ENCODE data around the gene C1QTNF6. TPM values are rescaled to one million over a fixed set of nuclear protein-coding genes. Genes with fewer than 3 reads are reported as not detected.

The C1QTNF6 gene
- total RNA-seq, 1 donor from 2014 or later = 5.3 TPM

DNA sequence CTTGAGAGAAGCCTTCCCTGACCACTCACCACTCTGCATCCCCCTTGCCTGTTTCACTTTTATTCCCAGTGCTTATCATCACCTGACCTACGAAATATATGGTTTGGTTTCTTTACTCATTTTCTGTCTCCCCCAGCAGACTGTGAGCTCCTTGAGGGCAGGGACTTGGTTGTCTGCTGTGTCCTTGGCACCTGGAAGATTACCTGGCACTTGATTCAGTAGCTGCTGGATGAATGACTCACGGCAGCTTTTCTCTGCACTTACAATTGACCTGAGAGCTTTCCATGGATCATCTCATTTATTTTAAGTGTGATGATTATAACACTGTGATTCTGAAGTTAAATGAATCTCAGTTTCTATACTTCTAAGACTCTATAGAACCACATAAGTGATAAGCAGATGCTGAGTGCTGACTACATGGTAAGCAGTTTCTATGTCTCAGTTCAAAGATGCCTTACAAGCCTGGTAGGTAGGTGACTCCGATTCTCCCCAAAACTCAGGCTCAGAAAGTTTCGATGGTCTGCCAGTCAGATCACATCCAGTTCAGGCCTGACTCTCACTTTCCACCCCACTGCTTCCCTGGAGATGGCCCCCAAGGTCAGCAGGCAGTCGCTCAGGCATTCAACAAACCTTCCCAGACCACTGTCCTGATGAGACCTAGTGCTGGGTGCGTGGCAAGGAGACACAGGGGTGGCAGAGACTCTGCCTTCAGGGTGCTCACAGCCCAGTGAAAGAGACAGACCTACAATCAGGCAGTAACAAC, 50.0 kb downstream of the C1QTNF6 start:
- Histone ChIP-seq H3K36me3 (no peaks in the 10 kb centered on the region), H3K4me3 (no peak overlapping the region), H3K4me1 (no peaks in the 10 kb centered on the region), H3K27me3 (ENCODE audit: low read depth) (no peaks in the 10 kb centered on the region), H3K27ac (no peak overlapping the region), H3K9me3 (no peaks in the 10 kb centered on the region)
- intact Hi-C loops (cut with DNase I) = no loop called here
- no peak for ATAC-seq
- TF ChIP-seq CTCF (IDR thresholded peaks at IDR 0.05) = no peak
- DNase-seq = no peak

GRCh38 chr22:37137131-37137530, 50.9 kb downstream of the C1QTNF6 start:
- DNase-seq = no peak
- TF ChIP-seq CTCF (IDR thresholded peaks at IDR 0.05) = no peak
- Histone ChIP-seq H3K36me3 (no peaks in the 10 kb centered on the region), H3K4me1 (no peaks in the 10 kb centered on the region), H3K9me3 (no peaks in the 10 kb centered on the region), H3K27ac (no peak overlapping the region), H3K27me3 (ENCODE audit: low read depth) (no peaks in the 10 kb centered on the region), H3K4me3 (no peak overlapping the region)
- intact Hi-C loops (cut with DNase I) = no loop called here
- no peak for ATAC-seq

DNA sequence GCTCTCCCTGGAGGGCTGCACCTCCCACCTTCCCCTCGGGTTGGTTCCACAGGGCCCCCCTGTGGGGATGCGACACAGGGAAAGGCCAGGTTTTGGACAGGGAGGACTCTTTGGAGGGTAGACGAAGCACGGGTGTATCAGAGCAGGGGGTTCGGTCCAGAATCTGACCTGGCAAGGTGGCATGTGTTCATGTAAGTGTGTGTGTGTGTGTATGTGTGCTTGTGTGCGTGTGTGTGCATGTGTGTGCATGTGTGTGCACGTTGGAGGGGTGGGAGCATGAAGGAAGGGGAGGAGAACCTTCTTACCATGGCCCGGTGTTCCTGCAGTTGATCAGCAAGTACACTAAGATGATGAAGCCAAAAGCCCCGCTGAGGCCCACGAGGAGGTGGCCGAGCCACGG, 53.0 kb downstream of the C1QTNF6 start:
- DNase-seq (no peak), ATAC-seq (no peak)
- Histone ChIP-seq H3K27me3 (ENCODE audit: low read depth) (no peaks in the 10 kb centered on the region), H3K36me3 (no peaks in the 10 kb centered on the region), H3K4me1 (no peaks in the 10 kb centered on the region), H3K9me3 (no peaks in the 10 kb centered on the region), H3K27ac (no peak overlapping the region), H3K4me3 (no peak overlapping the region)
- intact Hi-C loops (cut with DNase I) = no loop called here
- TF ChIP-seq CTCF (IDR thresholded peaks at IDR 0.05) = no peak

GRCh38 chr22:37133304-37134018, 54.6 kb downstream of the C1QTNF6 start:
- Histone ChIP-seq H3K27ac (no peak overlapping the region), H3K4me1 (no peaks in the 10 kb centered on the region), H3K27me3 (ENCODE audit: low read depth) (peaks cover under 1% of the 10 kb centered on the region), H3K9me3 (no peaks in the 10 kb centered on the region), H3K36me3 (no peaks in the 10 kb centered on the region), H3K4me3 (no peak overlapping the region)
- intact Hi-C loops (cut with DNase I) = no loop called here
- no peak for DNase-seq
- ATAC-seq = no peak
- TF ChIP-seq CTCF (IDR thresholded peaks at IDR 0.05) = no peak

GRCh38 chr22:37132773-37133172, 55.3 kb downstream of the C1QTNF6 start:
- intact Hi-C loops (cut with DNase I) = no loop called here
- TF ChIP-seq CTCF (IDR thresholded peaks at IDR 0.05) = no peak
- ATAC-seq (no peak), DNase-seq (no peak)
- Histone ChIP-seq H3K36me3 (no peaks in the 10 kb centered on the region), H3K9me3 (no peaks in the 10 kb centered on the region), H3K4me3 (no peak overlapping the region), H3K27me3 (ENCODE audit: low read depth) (peaks cover 8% of the 10 kb centered on the region), H3K27ac (no peak overlapping the region), H3K4me1 (no peaks in the 10 kb centered on the region)

Other genes with a start within 250 kb of the C1QTNF6 start
- 48.3 TPM for gene TST, start 168.8 kb downstream of the C1QTNF6 start, total RNA-seq
- 73.2 TPM for gene MPST, start 168.5 kb downstream of the C1QTNF6 start, total RNA-seq
- 24.2 TPM for gene KCTD17, start 136.5 kb downstream of the C1QTNF6 start, total RNA-seq
- 0.53 TPM for gene TMPRSS6, start 78.5 kb downstream of the C1QTNF6 start, total RNA-seq
- 10.2 TPM for gene IL2RB, start 38.3 kb downstream of the C1QTNF6 start, total RNA-seq
- not detected for gene SSTR3, start 24.2 kb upstream of the C1QTNF6 start, total RNA-seq
- 111 TPM for gene RAC2, start 56.0 kb upstream of the C1QTNF6 start, total RNA-seq
- 45.4 TPM for gene CYTH4, start 94.3 kb upstream of the C1QTNF6 start, total RNA-seq
- gene ELFN2, start 239.2 kb upstream of the C1QTNF6 start, total RNA-seq = 0.89 TPM

Measured in lower lobe of right lung (tissue), 2 donors.